NCI-H1092 (cell line): ENCODE measurements around the gene SHB.
A peak's percentile ranks its signal among the peaks of the same experiment; 100 is the strongest.

Experiments
- DNase-seq: peaks from one replicate; lab custom pipeline; 2025; lab: John Stamatoyannopoulos, UW

The SHB gene

DNA sequence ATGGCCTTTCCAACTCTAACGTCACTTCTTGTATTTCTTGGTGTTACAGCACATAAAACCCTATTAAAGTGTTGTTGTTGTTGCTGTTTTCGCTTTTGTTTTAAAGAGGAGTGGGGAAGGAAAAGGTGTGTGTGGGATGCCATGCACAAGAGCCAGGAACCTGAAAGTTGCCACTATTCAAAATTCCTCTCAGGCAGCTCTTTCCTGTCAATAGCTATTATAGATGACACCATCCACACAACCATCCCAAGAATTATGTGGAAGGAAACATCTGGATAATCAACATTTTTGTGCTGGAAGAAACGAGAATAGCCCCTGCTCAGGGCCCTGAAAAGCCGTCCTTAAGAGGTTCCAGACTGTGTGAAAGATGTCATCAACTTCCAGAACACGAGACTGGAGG, 79.3 kb downstream of the SHB start:
- no peak for DNase-seq

DNA sequence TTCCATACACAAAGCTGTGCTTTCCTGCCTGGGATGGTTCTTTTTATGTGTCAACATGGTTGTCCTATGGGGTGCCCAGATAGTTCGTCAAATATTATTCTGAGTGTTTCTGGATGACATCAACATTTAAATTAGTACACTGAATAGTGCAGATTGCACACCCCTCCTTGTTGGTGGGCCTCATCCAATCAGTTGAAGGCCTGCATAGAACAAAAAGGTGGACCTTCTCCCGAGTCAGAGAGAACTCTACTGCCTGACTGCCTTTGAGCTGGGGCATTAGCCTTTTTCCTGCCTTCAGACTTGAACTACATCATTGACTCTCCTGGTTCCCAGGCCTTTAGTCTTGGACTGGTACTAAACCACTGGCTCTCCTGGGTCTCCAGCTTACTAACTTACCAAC, 80.4 kb downstream of the SHB start:
- DNase-seq = no peak

DNA sequence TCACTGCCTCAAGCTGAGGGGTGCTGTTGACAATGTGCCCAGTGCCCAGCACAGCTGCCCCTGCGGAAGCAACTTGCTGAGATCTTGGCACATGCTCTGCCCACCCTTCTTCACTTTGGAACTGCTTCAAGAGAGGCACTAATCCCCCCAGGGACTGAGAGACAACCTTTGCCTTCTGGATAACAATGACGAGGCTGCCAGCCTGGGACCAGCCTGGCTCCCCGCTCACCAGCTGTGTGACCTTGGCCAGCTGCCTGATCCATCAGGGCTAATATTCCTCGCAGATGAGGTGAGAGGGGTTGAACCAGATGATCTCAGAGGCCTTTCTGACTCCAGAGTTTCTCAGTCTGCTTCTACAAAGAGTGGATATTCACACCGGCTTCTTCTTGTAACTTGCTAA, 81.0 kb downstream of the SHB start:
- DNase-seq = peak; percentile 86

DNA sequence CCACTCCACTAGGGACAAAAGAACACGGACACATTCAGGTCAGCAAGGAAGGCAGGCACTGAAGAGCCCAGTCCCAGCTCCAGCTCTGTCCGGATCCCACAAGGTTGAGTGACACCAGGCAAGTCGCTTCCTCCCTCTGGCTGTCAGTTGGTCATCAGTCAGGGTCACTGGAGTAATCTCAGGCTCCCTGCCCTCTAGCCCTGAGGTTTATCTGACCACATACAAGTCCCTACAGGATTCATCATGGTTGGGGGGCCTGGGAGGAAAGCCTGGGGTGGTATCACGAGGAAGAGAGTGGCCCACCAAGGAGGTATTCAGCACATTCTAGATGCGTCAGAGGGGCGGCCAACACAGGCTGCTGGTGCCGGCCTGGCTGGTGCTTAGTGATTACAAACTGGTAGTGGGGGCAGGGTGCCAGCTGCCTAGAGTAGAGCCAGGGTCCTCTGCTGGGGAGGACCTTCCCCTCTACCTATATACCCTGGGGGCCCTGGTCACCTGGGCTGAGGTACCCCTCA, 81.5 kb downstream of the SHB start:
- DNase-seq = peak; percentile 72

DNA sequence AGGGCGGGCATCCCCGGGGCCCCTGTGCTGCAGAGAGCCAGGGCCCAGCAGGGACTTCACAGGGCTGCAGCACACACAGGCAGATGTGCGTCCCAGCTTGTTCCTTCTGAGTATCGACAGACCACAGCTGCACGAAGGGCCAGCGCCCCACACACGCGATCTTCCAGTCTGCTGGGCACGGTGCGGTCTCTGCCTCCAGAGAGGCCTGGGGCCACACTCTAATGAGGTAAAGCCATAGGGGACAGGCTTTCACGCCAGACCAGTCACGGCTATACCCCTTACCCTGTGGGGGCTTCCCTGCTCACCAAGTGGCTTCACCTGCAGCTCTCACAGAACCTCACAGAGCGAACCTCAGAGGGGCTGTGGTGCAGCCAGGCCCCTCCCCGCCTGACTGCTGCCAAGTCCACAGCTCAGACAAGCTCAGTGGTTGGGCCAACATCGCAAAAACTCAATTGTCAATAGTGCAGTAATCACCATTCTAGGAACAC, 82.2 kb downstream of the SHB start:
- no peak for DNase-seq

DNA sequence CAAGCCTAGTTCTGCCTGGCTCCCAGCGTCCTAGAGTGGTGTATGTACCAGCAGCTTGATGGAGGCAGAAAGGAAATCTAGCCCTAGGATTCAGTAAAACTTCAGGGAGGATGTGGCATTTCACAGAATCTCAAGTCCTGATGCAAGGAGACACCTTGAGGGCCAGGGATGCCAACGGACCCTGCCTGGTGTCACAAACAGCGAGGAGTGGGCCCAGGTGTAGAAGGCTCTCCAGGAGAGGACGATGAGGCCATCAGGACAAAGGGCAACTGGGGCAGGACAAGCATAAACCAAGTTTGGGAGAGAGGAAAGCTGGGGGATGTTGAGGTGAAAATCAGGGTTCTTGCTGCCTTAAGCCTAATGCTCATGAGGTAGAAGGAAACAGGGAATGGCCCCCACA, 83.0 kb downstream of the SHB start:
- DNase-seq = no peak

DNA sequence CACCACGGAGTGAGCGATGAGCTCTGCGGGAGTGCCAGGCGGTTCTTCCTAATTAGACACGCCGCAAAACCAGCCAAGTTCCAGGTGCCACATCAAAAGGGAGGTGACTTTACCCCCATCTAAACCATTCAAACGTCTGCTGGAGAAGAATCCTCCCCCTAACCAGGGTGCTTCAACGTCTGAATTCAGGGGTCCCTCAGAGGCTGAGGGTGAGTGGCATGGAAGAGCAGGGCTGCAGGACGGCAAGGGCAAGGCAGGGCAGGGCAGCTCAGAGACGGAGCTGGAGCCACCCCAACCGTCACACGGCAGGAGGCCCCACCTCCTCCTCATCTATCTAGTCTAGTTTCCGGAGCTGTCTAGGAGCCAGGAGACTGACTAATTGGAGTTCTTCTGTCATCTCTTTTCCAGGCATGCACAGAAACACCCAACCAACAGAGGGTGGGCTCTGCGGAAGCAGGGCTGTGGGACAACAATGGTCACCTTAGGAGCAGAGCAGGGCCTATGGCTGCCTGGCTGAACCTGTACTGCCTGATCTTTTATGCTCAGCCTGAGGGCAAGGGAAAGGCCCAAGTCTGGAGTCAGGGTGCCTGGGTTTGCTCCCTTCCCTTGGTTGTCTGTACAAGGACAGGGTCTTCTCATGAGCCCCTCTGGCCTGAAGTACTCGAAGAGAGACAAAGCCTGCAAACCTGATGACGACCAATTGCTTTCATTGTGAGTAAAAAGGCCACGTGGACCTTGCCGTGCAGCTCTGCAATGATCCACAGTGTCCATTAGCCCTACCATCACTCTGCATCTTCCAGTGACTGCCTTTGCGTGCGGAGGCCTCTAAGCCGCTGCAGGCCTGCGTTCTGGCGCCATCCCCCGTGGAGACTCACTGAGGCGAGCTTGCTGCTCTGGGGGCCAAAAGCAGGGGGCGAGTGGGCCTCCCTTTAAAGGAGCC, 84.1 kb downstream of the SHB start:
- peak; percentile 60 for DNase-seq

DNA sequence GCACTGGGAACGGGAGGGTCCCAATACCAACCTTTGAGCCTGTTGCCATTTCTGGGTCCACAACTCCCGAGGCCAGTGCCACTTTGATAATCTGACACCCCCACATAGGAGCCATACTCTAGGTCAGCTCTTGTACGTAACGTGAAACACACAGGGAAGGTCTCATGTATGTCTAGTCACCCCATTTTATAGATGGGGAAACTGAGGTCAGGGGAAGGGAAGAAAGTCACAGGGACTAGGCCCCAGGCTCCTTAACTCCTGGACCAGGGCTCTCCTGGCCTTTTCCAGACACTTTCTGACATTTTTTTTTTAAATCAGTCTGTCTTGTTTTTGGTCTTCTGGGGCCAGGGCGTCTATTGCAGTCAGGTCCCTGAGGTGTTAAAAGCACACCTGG, 84.8 kb downstream of the SHB start:
- no peak for DNase-seq

DNA sequence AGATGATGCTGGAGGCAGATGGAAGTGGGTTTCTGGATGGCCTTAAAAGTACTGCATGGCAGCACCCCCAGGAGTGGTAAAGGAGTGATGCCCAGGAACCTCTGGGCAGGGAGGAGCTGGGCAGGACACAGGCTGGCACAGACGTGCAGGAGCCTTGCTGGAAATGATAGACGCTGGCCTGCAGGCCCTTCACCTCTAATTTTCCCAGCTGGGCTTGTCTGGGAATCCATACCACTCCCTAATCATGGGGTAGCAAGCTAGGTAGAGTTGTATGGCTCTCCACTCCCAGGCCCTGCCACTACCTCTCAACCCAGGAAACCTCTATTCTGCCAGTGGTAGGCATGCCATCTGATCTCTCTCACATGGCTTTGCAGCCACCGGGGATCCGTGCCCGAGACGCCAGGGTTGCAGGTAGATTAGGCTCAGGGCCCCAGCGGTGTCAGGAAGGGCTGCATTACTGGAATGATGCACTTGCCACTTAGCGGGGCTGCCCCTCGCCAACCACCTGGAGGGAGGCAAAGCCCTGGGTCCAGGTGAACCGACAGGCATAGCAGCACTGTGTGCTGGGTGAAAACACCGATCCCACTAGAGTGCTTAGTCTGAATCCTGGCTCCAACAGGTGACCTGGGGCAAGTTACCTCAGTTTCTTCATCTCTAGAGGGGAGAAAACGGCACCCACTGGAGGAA, 85.5 kb downstream of the SHB start:
- DNase-seq = no peak

DNA sequence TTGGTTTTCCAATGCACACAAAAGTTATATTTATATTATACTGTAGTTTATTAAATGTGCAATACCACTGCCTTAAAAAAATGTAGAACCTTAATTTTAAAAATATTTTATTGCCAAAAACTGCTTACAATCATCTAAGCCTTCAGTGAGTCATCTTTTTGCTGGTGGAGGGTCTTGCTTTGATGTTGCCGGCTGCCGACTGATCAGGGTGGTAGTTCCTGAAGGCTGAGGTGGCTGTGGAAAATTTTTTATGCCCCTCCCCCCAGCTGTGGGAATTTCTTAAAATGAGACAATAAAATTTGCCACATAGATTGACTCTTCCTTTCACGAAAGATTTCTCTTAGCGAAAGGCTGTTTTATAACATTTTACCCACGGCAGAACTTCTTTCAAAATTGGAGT, 89.2 kb downstream of the SHB start:
- DNase-seq = no peak

DNA sequence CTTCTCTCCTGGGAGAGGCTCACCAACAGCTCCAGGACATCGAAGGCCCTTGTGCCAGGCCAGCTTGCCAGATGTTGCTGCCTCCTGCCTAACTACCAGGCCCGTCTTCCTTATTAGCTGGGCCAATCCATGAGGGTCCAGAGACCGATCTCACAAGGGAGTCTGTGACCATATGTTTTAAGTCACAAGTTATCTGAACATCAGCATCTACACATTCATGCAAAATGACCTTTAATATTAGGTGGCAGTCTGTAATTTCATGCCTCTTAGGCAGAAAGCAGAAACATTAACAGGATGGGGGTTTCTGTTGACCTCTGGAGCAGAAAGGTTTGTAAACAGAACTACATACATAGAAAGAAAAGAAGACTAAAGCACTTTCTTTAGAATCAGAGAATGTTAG, 90.0 kb downstream of the SHB start:
- DNase-seq = no peak

DNA sequence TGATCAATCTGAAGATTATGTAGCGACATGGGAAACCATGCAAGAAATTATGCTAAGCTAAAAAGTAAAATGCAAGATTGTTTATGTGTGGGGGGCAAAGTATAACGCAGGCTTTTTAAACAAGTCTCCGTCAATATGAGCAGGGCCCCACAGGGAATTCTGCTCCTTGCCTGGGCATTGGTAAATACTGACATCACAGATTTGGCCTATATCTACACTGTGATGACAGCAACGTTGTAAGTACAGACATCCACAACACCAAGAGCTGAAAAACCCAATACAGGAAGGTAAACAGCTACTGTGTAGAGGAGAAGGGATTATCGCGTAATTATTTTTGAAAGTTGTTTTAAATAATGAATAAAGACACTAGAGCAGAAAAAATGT, 90.6 kb downstream of the SHB start:
- no peak for DNase-seq

DNA sequence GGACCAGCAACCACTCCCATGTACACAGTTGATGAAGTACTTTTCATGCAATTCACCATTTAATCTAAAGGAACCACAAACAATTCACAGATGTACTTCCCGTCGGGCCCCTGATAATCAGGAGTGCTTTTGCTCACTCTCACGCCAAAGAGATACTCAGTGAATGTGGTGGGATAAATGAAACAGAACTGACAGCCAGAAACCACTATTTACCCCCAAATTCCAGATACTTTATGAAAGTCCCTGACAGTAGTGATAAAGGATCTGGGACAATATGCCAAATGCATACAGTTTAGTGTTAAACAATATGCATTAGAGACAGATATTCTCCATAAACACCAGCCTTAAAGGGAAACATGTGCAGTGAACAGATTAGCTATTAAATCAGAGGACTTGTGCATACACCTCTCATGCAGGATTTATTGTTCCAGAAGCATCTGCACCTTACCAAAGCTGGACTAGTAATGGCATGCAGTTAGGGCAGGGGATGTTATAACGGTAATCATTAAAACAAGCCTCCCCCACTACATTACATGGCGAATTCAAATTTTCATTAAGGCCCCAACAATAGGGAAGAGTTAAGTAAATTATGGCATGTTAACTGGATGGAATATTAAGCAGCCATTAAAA, 91.1 kb downstream of the SHB start:
- DNase-seq = no peak

DNA sequence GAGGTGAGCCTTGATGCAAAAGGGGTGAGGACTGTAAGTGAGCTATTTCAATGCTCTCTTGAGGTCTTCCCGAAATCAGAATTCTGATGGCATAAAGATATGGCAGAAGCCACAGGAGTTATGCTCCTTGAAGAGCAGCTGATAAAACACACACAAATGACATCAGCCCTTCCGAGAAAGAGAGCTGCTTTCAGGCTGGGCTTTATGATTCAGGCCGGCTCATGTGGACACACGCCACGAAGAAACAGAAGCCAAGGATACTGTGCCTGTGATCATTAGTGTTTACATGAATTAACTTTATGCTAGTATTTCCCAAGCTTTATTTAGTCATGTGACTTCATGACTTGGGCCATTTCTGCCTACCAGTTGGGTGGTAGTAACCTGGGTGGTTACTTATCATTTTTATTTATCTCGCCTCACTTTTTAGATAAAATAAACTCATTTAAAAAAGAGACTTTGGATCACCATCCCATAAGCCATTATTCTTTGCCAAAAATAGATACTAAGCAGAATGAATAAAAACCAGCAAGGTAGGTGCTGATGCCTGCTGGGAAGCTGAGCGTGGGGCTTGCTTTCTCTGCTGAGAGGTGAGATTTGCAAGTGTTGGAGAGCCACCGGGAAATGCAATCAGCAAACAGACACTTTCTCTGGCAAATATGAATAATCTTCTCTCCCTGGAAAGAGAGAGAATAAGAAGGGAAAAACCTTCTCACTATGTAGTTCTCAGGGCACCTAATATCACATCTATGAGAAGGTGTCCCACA, 92.1 kb downstream of the SHB start:
- DNase-seq = peak; percentile 52

DNA sequence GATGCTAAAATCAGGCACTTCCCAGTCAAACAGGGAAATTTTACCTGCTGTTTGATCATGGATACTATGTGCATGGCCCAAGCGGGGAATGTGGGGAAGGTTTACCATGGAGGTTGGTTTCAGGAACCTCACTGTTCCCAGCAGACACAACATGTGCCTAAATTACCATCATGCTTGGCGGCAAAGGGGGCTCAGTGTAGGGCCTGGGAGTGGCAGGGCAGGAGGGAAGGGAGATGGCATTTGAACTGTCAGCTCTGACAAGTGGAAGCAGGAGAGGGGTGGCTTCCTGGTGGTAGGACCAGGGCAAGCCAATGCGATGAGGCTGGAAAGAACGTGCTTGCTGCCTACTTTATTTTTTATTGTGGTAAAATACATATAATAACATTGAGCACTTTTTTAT, 93.4 kb downstream of the SHB start:
- DNase-seq = no peak

DNA sequence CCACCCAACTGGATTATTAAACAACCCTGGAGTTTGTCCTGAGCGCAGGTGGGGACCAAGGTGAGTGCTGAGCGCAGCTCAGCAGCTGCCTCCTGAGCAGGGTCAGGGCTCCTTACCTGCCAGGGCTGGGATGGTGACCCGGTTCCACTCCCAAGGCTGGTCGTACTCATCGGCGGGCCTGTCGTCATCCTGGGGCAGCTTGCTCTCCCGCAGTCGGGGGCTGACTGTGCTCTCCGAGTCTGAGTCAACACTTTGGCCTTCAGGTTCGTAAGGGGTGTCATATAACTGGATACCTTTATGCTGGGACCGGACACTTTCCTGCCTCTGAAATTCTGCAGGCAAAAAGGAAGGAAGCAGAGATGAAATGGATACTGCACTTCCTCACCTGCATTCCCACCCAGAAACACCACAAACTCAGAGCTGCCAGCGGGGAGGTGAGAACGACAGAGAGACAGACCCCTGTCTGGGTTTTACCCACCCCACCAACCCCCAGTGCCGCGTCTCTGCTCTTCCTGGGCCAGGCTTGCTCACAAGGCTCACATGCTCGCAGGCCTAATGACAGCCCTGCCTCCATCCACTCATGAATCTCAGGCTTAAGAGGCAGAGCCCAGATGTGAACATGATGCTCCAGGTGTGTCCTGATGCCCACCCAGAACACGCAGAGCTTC, 94.4 kb downstream of the SHB start:
- DNase-seq = no peak

DNA sequence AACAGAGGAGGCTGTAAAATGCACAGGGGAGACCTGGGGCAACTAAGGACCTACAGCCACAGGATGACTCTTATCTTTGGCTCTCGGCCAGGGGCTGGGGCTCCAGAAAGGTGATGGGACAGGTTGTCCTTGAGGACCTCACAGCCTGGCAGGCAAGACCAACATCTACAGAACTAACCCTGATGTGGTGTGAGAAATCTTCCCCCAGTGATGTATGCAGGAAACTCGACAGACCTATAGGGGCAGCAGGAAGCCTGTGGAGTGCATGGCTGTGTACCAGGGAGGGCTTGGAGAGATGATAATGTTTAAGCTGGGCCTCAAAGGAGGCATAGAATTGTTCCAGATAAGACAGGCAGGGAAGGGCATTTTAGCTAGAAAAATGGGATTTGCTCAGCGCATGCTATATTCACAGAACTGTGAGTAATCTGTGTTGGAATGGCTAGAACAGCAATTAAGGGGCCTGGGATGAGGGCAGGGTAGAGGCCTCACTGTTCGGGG, 96.6 kb downstream of the SHB start:
- DNase-seq = no peak

DNA sequence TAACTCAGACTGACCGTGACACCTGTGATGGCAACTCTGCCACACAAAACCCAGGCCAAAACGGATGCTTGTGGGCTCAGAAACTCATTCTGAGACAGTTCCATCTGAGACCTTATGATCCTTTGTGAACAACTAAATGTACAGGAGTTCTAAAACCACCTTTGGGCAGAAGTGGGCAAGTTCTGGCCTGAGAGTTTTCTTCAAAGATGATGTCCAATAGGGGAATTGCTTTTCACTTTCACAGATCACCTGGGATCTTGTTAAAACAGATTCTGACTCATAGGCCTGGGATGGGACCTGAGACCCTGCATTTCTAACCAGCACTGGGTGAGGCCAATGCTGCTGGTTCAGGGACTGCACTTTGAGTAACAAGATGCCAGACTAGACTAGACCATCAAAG, 97.3 kb downstream of the SHB start:
- DNase-seq = no peak

DNA sequence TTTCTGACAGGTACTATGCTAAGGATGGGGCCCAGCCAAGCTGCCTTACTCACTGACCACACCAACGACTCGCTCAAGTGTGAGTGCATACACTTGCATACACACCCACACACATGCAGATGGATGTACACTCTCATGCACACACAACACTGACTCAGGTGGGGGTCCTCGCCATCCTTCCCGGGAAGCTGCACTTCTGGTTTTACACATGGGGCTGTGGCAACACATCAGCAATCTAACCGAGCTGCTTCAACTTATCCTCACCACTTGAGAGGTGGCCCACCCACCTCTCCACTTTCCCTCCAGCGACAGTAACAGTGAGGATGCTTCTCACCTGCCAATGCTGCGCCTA, 97.9 kb downstream of the SHB start:
- no peak for DNase-seq

DNA sequence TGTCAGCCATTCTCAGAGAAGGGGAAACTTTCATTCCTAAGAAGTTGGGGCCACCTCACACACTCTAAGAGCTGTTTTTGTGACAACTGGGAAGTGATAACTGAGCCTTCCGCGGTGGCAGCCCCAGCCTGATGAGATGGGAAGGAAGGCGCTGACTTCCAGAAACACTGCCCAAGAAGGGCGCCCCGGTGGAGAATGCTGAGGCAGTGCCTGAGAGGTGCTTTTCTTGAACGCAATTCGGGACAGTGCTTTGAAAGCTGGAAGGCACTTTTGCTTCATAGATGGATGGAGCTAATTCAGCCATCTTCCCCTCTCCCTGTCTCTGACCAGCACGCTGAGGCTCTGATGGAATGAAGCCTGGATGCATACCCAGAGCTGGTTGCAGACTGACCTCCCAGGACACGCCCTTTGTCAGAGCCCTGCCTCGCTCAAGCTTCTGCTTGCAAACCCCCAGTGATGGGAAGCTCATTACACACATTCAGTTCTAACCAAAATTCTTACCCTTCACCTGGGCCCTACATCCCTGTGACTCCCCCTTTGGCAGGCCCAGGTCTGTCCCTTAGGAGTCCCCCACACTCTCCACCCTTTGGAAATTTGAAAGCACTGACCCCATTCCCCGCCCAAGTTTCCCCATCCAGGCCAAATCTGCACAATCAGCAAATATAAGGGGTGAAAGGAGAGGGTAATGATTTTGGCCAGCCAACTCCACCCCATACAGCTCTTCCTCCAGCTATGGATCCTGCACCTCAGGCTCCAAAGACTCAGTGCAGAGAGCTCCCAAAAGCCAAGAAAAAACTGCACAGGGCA, 98.5 kb downstream of the SHB start:
- DNase-seq = no peak
